ENCODE data around the gene TBC1D23. TPM values are rescaled to one million over a fixed set of nuclear protein-coding genes. Genes with fewer than 3 reads are reported as not detected.
"Not testable (repeated sequence)": the region's sequence is repeated elsewhere in the genome, so short reads cannot be mapped to it uniquely, and the experiment has no call there.

Gene TBC1D23
- total RNA-seq, 1 donor from 2014 or later = 17.6 TPM

GRCh38 chr3:100238599-100238998, 22.2 kb upstream of the TBC1D23 start:
- H3K4me3 Mint-ChIP-seq = no peak overlapping the region
- no peak for DNase-seq
- peaks cover 7% of the 10 kb centered on the region for H3K9me3 Mint-ChIP-seq
- peaks cover 1% of the 10 kb centered on the region for H3K36me3 Mint-ChIP-seq (ENCODE audit: low read depth)
- H3K4me1 Mint-ChIP-seq = no peaks in the 10 kb centered on the region
- H3K27ac Mint-ChIP-seq = no peak overlapping the region
- H3K27me3 Mint-ChIP-seq = peaks cover 6% of the 10 kb centered on the region
- intact Hi-C loops (cut with micrococcal nuclease) = no loop called here

DNA sequence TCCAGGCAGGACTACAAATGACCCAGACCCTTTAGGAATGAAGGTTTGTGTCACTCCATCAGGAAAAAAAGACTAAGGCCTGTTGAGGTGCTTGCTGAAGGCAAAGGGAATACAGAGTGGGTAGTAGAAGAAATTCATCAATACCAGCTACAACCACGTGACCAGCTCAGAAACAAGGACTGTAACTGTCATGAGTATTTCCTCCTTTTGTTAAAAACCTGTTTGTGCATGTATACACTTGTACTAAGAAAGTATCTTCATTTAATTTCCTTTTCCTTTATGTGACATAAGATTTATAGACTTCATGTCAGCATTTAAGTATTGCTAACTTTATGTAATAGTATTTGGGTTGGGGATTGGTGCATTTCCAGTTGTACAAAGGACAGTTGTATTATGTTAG, 18.3 kb upstream of the TBC1D23 start:
- H3K27ac Mint-ChIP-seq; H3K4me1 Mint-ChIP-seq; H3K36me3 Mint-ChIP-seq (ENCODE audit: low read depth); intact Hi-C loops (cut with micrococcal nuclease); H3K4me3 Mint-ChIP-seq; H3K9me3 Mint-ChIP-seq; H3K27me3 Mint-ChIP-seq; DNase-seq: not testable (repeated sequence)

DNA sequence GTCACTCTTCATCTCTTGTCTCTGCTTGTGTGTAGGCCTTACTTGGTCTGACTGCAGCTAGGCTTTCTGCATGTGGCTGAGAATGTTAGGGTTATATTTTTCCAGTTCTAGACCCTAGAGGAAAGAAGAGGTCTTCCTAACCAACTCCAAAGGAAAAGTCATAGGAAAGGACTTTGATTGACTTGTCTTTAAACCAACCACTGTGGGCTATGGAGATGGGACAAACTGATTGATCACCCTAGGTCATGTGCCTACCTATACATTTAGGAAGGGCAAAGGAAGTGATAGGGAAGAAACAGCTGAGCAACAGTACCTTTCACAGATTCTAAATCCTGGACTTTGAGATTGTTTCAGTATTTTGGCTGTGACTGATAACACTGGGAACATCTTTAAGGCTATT, 16.5 kb upstream of the TBC1D23 start:
- Mint-ChIP-seq H3K4me3 (no peak overlapping the region), H3K27me3 (no peaks in the 10 kb centered on the region), H3K9me3 (peaks cover 3% of the 10 kb centered on the region), H3K4me1 (peaks cover 9% of the 10 kb centered on the region), H3K36me3 (ENCODE audit: low read depth) (no peaks in the 10 kb centered on the region), H3K27ac (no peak overlapping the region)
- no peak for DNase-seq
- intact Hi-C loops (cut with micrococcal nuclease) = no loop called here

DNA sequence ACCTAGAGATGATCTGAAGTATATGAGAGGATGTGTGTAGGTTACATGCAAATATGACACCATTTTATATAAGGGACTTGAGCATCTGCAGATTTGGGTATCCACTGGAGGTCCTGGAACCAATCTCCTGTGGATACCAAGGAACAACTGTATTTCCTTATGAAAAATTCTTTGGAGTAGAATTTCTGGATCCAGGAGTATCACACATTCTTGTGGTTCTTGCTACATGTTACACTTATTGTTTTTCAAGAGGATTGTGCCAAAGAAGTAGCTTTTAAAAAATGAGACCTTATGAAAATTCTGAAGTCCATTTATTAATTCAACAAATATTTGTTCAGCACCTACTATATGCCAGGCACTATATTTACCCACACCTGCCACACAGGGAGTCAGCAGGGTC, 15.7 kb upstream of the TBC1D23 start:
- H3K27ac Mint-ChIP-seq = no peak overlapping the region
- H3K27me3 Mint-ChIP-seq = no peaks in the 10 kb centered on the region
- no peak overlapping the region for H3K4me3 Mint-ChIP-seq
- H3K9me3 Mint-ChIP-seq = peaks cover 3% of the 10 kb centered on the region
- H3K36me3 Mint-ChIP-seq (ENCODE audit: low read depth) = no peaks in the 10 kb centered on the region
- no peak for DNase-seq
- peaks cover 9% of the 10 kb centered on the region for H3K4me1 Mint-ChIP-seq
- intact Hi-C loops (cut with micrococcal nuclease) = no loop called here

DNA sequence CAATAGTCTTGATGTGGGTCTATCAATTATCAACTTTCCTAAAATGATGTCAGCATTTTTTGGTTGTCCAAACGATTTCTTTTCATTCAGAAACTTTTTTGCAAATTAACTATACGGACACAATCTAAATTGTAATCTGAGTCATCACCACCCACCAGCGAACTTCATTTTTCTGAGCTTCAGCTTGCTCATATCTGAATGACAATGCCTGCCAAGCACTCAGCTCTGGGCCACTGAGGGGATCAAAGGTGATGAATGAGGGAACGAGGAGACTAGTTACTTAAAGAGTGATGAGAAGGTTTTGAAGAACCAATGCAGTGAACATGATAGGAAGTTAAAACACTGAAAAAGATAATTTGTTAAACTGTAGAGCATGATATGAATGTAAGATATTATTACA, 14.9 kb upstream of the TBC1D23 start:
- Mint-ChIP-seq H3K27ac (peak overlapping the region; percentile 42), H3K27me3 (no peaks in the 10 kb centered on the region), H3K4me1 (peaks cover 9% of the 10 kb centered on the region), H3K4me3 (no peak overlapping the region), H3K36me3 (ENCODE audit: low read depth) (peaks cover 2% of the 10 kb centered on the region), H3K9me3 (peaks cover 6% of the 10 kb centered on the region)
- intact Hi-C loops (cut with micrococcal nuclease) = no loop called here
- no peak for DNase-seq

DNA sequence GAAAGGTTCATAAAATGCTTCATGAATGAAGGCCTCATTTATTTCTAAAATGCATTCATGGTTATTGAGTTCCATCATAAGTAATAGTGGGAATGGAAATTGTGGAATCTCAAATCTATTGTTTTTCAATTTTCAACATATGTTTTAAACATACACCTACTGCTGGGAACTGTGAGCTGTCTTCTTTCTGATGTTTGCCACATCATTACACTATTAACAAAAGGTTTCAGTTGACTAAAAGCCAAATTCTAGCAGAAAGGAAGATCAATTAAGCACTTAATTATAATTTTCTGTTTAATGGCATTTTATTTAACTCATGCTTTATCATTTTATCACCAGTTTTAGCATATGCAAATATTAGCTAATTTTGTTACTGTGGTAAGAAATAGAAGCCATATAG, 13.8 kb upstream of the TBC1D23 start:
- Mint-ChIP-seq H3K36me3 (ENCODE audit: low read depth) (peaks cover 2% of the 10 kb centered on the region), H3K4me1 (peaks cover 12% of the 10 kb centered on the region), H3K27ac (no peak overlapping the region), H3K4me3 (no peak overlapping the region), H3K9me3 (peaks cover 6% of the 10 kb centered on the region), H3K27me3 (no peaks in the 10 kb centered on the region)
- intact Hi-C loops (cut with micrococcal nuclease) = no loop called here
- no peak for DNase-seq

DNA sequence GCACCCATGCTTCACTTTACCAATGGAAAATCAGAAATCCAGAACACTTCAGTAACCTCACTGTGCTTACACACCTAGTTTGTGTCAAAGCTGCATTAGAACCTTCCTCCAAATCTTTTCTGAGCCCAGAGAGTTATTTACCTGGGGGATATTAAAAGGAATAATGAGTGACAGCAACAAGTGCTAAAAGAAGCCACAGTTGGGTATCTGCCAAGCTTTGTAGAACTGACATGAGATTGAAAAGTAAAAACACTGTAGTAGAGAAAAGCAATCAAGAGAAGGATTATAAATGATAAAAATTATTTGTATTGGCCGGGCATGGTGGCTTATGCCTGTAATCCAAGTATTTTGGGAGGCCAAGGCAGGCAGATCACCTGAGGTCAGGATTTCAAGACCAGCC, 8.8 kb upstream of the TBC1D23 start:
- no peak overlapping the region for H3K27ac Mint-ChIP-seq
- H3K4me3 Mint-ChIP-seq = no peak overlapping the region
- H3K4me1 Mint-ChIP-seq = peaks cover 3% of the 10 kb centered on the region
- intact Hi-C loops (cut with micrococcal nuclease) = no loop called here
- peaks cover 2% of the 10 kb centered on the region for H3K36me3 Mint-ChIP-seq (ENCODE audit: low read depth)
- no peaks in the 10 kb centered on the region for H3K27me3 Mint-ChIP-seq
- peaks cover 6% of the 10 kb centered on the region for H3K9me3 Mint-ChIP-seq
- no peak for DNase-seq

DNA sequence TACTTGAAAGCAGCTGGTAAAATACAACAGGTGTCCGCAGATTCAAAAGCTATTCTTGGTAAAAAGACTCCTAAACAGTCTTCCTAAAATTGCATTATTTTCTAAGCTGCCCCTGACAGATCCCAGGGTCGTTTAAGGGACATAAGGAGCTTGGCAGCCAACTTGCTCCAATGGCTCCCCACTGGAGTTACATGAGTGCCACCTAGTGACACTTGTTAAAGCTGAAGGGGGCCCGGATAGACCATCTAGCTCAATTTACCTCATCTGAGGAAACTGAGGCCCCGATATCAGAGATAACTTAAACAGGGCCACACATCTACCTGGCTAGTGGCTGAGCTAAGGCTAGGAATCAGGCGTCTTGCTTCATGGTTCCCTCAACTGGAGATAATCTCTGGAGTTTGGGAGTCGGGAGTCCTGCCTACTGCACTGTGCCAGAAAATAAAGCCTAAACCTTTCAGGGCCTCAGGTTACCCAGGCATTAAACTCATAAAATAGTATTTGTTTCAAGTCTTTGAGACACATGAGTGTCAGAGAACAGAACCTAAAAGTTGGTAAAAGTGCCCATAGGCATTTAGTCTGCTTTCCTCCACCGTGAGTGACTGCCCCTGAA, 6.5 kb upstream of the TBC1D23 start:
- intact Hi-C loops (cut with micrococcal nuclease) = loop anchor here (1.0 kb wide), 3 partner anchors 186 to 422 kb away; no protein-coding TSS in a partner anchor
- Mint-ChIP-seq H3K4me1 (peaks cover 4% of the 10 kb centered on the region), H3K27ac (no peak overlapping the region), H3K27me3 (no peaks in the 10 kb centered on the region), H3K4me3 (no peak overlapping the region), H3K9me3 (peaks cover 3% of the 10 kb centered on the region), H3K36me3 (ENCODE audit: low read depth) (peaks cover 2% of the 10 kb centered on the region)
- DNase-seq = peak; percentile 86

- H3K27ac Mint-ChIP-seq = no peak overlapping the region
- peaks cover 16% of the 10 kb centered on the region for H3K4me1 Mint-ChIP-seq
- no peaks in the 10 kb centered on the region for H3K9me3 Mint-ChIP-seq
- DNase-seq = no peak
- intact Hi-C loops (cut with micrococcal nuclease) = no loop called here
- H3K4me3 Mint-ChIP-seq = no peak overlapping the region
- H3K27me3 Mint-ChIP-seq = no peaks in the 10 kb centered on the region
- peaks cover 1% of the 10 kb centered on the region for H3K36me3 Mint-ChIP-seq (ENCODE audit: low read depth)
Measured at GRCh38 chr3:100256731-100257151, 4.1 kb upstream of the TBC1D23 start.

DNA sequence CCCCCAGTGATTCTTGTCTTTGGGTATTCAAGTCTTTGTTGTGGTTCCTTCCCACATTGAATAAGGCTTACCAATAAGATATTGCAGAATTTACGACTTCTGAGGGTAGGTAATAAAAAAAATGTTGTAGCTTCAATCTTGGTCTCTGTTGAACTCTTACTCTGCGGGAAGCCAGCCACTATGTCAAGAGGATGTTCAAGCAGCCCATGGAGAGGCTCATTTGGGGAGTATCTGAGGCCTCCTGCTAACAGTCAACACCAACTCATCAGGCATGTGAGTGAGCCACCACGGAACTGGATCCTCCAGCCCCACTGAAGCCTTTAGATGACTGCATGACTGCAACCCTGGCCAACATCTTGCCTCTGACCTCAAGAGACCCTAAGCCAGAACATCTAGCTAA, 3.2 kb upstream of the TBC1D23 start:
- no peak for DNase-seq
- Mint-ChIP-seq H3K27ac (no peak overlapping the region), H3K9me3 (no peaks in the 10 kb centered on the region), H3K4me1 (peaks cover 20% of the 10 kb centered on the region), H3K27me3 (no peaks in the 10 kb centered on the region), H3K4me3 (no peak overlapping the region), H3K36me3 (ENCODE audit: low read depth) (peaks cover 1% of the 10 kb centered on the region)
- intact Hi-C loops (cut with micrococcal nuclease) = no loop called here

- Mint-ChIP-seq H3K36me3 (ENCODE audit: low read depth) (peaks cover 1% of the 10 kb centered on the region), H3K27me3 (no peaks in the 10 kb centered on the region), H3K4me1 (peaks cover 33% of the 10 kb centered on the region), H3K27ac (peak overlapping the region; percentile 96), H3K4me3 (peak overlapping the region; percentile 98), H3K9me3 (no peaks in the 10 kb centered on the region)
- peak; percentile 63 for DNase-seq
- intact Hi-C loops (cut with micrococcal nuclease) = loop anchor here (1.0 to 10.0 kb wide), 6 partner anchors 49 to 1417 kb away; partner anchors contain the start of genes CMSS1, LNP1, NIT2 and TOMM70
Measured at GRCh38 chr3:100260081-100260684, 609 bp upstream of the TBC1D23 start.

DNA sequence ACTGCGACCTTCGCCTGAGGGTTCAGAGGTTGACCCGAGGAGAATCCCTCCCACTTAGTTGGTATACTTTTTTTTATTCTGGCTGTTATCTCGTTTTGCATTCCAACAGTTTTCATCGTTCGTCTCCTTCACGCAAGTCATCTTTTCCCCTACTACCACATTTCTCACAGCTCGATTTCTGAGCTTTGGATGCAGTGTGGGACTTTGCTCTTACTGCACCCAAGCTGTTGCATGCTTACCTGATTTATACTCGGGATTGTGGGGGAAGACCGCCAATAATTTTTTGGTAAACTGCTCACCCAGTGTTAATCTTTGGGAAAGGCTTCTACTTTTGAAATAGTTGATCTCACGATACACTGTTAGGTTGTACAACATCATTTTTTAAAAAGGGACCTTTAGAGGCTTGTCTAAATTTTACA, 702 bp downstream of the TBC1D23 start:
- H3K4me3 Mint-ChIP-seq = peak overlapping the region; percentile 98
- H3K4me1 Mint-ChIP-seq = peaks cover 33% of the 10 kb centered on the region
- no peaks in the 10 kb centered on the region for H3K27me3 Mint-ChIP-seq

DNA sequence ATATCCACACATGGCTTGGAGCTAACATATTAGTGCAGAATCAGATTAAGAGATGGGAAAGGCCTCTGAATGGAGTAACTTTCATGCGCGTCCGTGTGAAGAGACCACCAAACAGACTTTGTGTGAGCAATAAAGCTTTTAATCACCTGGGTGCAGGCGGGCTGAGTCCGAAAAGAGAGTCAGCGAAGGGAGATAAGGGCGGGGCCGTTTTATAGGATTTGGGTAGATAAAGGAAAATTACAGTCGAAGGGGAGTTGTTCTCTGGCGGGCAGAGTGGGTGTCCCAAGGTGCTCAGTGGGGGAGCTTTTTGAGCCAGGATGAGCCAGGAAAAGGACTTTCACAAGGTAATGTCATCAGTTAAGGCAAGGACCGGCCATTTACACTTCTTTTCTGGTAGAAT, 2.1 kb downstream of the TBC1D23 start:
- H3K4me3 Mint-ChIP-seq = peak overlapping the region; percentile 36
- H3K4me1 Mint-ChIP-seq = peaks cover 31% of the 10 kb centered on the region
- intact Hi-C loops (cut with micrococcal nuclease) = loop anchor here (10.0 kb wide), 1 partner anchor 452 kb away; no protein-coding TSS in a partner anchor
- not testable (repeated sequence) for H3K9me3 Mint-ChIP-seq; H3K27me3 Mint-ChIP-seq; DNase-seq; H3K36me3 Mint-ChIP-seq (ENCODE audit: low read depth); H3K27ac Mint-ChIP-seq

More for the DNA sequence above, 702 bp downstream of the TBC1D23 start:
- Mint-ChIP-seq H3K9me3 (no peaks in the 10 kb centered on the region), H3K36me3 (ENCODE audit: low read depth) (peaks cover 1% of the 10 kb centered on the region), H3K27ac (peak overlapping the region; percentile 96)
- intact Hi-C loops (cut with micrococcal nuclease) = loop anchor here (2.0 to 10.0 kb wide), 4 partner anchors 51 to 1415 kb away; partner anchors contain the start of genes NIT2 and ZBTB11
- DNase-seq = no peak

- peaks cover 31% of the 10 kb centered on the region for H3K4me1 Mint-ChIP-seq
- H3K4me3 Mint-ChIP-seq = no peak overlapping the region
Measured at GRCh38 chr3:100263583-100263982, 2.8 kb downstream of the TBC1D23 start.

More at GRCh38 chr3:100263583-100263982, 2.8 kb downstream of the TBC1D23 start:
- Mint-ChIP-seq H3K36me3 (ENCODE audit: low read depth) (peaks cover 1% of the 10 kb centered on the region), H3K27ac (no peak overlapping the region), H3K9me3 (no peaks in the 10 kb centered on the region), H3K27me3 (no peaks in the 10 kb centered on the region)
- no peak for DNase-seq
- intact Hi-C loops (cut with micrococcal nuclease) = loop anchor here (10.0 kb wide), 1 partner anchor 451 kb away; no protein-coding TSS in a partner anchor

All from activated CD4-positive, alpha-beta T cell treated with anti-CD3 and anti-CD28 coated beads, Interleukin-2, amount 10 ng/mL, durations not matched to agents 24 days and 14 days (primary cell).